NCI-H526 (cell line): ENCODE measurements around the gene KCNMA1.

Source experiments
- DNase-seq, 2 experiments: peaks; one replicate each; lab custom pipeline; 2025; lab: John Stamatoyannopoulos, UW

KCNMA1 gene

DNA sequence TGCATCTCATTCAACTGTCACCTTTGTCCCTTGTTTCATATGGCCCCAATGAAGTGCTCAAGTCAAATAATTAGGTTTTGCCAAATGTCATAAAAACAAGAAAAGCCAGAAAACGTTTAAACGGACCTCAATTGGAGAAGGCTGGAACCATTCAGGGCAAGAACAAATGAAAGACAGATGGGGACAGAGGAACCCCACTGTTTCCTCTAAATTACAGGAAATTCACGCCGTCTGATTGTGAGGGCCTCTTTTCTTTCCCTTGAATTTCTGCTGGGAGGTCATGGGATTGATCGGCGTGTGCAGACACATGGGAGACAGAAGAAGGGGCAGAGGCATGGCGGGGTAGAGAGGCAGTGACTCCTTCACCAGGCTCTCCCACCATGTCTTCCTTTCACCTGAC, 656.4 kb downstream of the KCNMA1 start:
- no peak for DNase-seq

DNA sequence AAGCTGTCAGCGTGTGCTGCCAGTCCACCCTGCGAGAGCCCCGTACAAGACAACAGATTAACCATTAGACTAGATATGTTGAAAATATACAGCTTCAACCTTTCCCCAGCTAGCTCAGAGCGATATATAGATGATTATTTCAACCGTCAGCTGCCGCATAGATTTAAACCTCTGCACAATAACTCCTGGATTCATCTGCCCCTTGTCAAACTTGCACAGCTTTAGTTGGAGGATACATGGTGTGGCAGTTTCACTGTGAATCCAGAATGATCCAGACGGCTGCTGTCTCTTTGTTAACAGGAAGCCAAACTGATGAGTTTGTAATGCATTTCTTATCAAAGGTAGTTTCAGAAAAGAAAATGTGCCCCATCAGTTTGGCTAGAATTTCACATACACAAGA, 659.7 kb downstream of the KCNMA1 start:
- no peak for DNase-seq

DNA sequence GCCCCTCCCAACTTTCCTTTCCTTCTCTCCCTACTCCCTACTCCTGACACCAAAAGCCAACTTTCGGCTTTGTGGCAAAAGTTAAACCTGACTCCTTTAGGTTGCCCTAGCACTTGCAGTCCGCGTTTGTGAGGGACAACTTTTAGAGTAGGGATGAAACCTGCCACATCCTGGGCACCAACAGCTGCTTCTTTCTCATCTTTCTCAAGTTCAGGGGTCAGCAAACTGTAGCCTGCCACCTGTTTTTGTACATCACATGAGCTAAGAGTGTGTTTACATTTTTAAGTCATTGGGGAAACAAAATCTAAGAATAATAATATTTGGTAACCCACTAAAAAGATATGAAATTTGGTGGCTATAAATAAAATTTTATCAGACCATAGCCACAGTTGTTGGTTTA, 660.6 kb downstream of the KCNMA1 start:
- no peak for DNase-seq

DNA sequence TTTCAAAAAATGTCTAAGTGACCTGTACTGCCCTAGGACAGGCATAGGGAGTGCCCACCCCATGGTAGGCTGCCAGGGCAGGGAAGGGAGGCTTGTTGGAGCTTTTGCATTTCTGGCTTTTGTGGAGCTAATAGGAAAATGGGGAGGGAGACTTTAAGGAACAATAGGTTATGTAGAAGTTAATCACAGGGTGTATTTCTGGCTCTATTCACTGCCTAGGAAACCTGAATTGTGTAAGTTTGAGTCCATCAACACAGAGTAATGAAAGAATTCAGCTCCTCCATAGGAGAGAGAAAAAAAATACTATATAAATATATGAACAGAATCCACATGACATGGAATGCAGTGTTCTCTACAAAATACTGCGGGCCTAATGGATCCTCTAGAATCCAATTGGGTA, 661.5 kb downstream of the KCNMA1 start:
- no peak for DNase-seq

DNA sequence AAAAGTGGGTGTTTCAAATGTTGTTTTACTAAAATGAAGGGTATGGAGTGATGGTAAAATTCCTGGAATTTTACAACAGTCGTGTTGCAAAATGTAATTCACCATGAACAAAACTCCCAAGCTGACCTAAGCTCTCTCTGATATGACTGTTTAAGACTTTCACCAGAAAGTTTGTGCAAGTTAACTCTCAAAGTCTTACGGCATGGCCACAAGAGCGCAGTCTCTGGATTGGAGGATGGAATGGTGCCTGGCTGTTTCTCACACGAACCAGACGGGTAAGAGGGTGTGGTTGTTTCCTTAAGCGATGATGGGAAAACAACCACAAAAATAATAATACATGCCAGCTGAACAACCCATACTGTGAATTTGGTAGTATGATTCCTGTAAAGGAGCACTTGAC, 662.5 kb downstream of the KCNMA1 start:
- no peak for DNase-seq

DNA sequence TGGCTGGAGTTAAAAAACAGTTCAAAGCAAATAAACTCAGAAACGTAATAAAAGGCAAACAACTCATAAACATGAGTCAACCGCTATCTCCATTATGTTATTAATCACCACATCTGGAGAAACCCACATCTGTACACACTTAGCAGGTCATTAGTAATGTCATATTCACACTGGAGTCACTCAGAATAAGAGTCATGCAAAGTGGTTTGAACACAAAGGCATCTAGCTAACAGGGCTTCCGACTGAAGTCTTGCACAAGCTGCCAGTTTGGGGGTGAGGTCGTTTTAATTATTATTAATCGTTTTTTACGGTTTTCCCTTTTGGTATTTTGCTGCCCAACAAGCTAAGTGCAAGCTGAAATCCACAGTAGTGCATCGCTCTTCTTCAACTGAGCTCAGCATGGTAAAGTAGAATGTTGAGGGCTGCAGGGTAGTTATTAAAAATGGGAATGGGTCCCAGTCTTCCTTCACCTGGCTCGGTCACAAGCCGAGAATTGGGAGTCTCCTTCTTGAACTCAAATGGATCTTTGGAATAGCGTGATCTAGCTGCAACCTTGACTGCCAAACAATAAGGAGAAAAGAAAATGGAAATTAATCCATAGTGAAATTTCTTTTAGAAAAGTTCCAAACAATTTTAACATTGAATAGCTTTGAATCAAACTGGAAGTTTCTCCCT, 663.5 kb downstream of the KCNMA1 start:
- no peak for DNase-seq

DNA sequence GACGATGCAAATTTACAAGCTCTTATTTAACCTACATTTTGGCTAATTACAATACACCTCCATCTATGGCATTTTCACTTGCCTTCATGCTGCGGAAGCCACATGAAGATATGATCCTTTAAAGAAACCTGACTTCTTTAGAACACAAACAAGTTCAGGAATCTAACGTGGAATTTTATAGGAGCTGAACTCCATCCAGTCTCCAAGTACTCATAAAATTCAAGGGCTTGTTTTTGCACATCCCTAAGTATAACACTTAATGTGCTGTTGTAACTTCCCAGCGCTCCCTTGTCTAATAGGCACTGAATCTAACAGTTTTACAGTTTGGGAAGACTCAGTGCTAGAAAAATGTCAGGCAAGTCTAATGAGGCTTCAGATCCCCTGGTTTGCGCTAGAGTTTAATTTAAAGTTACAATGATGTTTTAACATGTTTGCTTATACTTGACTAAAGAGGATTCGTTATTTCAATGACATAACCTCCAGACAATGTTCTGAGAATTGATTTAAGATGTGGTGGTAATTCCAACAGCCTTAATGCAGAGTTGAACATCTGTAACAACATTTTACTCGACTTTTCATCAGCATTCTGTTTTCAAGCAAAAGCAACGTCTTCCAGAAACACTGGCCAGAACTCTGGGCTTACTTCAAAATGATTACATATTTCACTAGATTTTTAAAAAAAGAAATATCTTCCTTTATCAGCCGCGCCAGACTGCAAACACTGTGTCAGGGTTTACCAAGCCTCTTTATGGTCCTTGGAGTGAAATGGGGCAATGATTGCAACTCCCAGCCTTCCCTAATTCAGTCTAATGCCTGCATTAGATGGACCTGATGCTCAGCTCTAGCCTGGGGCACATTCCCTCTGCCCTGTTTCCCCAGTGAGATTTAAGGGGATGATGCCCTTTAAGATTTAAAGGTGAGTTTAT, 664.3 kb downstream of the KCNMA1 start:
- no peak for DNase-seq

DNA sequence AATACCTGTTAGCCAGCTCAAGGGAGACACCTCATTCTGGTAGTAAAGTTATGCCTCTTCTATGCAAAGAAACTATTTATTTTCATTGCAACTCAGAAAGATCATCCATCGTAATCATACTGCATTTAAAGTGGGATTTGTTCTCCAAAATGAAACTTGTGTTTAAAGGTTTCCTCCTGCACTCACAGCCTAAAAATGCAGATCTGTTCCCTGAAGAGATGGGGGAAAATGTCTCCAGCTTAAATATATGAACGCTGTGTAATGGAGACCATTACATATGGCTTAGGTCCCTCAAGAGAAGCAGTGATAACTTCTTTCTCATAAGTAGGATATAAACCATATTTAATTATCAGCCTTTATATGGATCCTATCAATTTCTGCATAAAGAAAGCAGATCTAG, 665.1 kb downstream of the KCNMA1 start:
- DNase-seq, result no peak

DNA sequence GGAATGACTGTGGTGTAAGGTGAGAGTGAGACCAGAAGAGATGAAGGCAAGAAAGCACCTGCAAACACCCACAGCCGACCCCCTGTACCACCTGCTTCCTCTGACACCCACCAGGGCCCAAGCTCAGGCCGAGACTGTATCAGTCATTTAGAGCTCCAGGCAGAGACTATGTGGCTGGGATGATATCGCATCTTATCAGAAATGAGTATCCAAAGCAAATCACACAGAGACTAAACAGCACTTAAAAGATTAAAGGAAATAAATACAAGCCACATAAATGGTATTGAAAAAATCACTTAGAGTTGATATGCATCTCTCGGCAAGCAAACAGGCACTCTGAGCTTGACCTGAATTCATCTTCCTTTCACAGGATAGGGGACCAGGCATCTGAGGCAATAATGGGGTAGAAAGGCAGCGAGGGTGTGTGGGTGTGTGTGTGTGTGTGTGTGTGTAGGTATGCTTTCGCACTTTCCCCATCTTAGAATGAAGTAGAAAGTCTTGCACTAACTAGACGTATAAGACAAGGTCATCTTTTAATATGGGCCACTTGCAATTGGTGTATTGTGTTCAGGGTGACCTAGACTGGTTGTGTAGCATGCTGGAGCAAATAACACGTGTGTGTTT, 665.9 kb downstream of the KCNMA1 start:
- DNase-seq, result no peak

DNA sequence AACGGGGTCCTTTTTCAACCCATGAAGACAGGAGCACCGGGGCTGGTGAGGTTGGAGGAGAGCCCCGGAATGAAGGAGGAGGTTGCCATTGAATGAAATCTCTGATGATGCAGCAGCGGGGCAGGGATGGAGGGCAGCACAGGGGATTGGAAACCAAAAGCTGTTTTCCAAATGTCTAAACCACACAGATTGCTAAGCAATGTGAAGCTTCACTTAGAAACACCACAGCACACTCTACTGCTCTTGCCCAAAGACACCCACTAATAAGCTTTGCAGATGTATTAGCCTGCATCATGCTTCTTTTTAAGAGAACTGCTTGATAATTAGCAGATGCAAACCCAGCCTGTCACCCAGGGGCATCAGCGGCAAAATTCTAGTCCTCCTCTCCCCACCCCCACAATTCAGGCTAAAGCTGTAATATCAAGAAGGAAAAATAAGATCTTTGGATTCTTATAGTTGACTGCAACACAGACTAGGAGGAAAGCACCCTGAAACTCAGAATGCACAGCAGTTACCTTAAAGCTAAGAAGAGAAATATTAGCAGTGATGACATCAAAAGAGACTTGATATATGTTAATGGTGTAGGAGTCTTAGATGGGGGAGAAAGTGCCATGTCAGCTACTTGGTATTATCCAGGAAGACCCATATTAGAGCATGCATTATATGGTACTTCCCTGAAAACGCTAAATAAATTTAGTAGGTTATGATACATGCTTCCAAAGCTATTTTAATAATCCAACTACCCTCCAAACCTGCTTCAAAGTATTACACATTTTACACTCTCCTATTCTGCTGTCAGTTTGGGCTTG, 666.7 kb downstream of the KCNMA1 start:
- DNase-seq, result no peak

DNA sequence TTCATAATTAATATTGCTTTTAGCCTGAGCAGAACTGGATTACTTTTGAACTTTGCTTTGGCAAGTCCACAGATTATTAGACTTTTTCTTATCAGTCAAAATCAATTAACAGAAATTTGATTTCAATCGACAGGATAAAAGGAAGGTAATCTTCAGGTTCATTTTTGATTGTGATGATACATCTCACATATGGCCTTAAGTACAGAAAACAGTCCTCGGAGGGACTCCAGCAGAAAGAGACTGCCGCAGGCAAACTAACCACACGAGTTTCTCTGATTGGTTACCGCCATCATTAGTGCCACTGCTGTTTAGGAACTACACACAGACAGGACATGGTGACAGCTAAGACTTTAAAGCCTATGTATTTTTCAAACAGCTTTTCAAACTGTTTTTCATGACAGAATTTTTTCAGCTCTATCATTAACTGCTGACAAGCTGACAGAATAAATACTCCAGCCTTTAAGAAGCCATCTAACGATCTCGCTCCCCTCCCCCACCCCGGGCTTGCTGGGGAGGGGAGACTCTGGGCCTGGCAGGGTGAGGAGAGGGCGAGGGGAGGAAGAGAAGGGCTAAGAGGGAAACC, 668.2 kb downstream of the KCNMA1 start:
- no peak for DNase-seq

DNA sequence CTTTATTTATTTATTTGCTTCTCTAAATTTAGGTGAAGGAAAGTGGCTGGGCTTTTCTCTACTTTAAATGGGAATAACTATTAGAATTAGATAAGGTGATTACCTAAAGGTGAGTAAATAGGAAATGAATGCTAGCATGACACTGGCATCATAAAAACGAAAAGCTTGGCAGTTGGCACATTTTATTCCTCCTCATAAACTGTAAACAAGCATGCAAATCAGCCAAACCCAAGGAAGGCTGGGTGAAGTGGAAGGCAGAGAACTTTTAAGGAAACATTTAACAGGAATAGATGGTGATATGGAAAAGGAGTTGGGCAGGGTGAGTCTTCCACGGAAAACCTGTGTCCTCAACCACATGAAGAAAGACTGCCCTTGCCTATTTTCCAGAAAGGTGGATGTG, 669.1 kb downstream of the KCNMA1 start:
- peak; percentile 40 to 57 for DNase-seq

DNA sequence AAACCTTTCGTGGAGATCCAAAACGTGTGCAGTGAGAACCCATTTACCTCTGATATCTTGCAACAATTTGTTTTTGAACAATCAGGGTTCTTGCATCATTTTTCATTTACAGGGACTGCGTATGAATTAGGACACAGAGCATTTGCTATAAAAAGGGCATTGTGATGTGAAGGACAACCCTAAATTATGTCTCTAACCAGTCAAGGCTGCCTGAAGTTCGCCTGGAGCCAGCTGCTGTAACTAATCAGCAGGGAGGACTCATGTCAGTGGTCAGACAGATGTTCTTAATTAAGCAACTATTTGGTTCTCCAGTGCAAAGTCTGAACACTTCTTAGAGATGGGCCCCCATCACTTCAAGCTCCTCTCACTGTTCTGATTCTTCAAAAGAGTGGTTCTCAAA, 674.8 kb downstream of the KCNMA1 start:
- no peak for DNase-seq

DNA sequence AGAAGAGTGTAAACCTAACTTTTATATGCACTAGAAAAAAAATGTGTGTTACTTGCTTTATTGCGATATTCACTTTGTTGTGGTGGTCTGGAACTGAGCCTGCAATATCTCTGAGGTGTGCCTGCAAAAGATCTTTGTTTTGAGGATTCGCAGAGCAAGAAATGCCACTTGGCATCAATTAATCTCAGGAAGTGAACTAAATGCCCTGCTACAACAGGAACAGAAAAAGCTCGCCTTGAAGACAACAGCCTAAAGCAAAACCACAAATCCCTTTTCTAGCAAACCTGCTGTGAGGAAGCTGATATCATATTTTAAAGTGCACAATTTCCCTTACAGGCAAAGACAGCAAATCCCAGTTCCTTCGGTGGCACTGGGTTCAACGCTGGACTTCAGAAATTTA, 675.8 kb downstream of the KCNMA1 start:
- DNase-seq, result no peak

DNA sequence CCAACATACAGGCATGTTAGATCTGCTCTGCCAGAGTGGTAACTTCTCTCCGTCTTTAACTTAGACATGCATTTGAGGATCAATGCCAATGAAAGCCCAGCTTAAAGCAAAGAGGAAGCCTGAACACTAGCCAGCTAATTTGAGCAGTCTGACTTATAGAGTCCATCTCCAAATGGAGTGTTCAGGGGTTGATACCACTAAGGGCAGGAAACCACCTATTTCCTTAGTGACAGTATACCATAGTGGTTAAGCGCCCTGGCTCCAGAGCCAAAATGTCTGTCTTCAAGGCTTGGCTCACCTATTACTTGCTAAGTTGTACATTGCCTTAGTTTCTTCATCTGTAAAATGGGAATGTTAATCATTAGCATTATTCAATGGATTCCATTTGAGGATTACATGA, 678.5 kb downstream of the KCNMA1 start:
- DNase-seq, result no peak

DNA sequence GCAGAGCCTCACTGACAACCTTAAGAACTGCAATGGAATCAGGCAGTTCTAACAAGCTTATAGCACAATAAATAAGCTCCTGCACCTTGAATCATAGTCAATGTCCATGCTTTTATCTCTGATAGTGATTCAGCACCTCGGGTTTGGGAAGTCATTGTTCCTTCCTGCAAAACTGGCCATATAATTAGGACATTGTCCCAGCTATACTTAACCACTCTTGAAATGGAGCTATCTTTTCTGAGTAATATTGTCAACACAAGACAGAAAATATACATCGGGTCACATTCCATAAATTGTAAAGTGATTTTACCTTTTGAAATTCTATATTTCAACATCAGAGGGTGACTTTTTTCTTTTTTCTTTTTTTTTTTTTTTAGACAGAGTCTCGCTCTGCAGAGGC, 682.8 kb downstream of the KCNMA1 start:
- DNase-seq, result no peak

DNA sequence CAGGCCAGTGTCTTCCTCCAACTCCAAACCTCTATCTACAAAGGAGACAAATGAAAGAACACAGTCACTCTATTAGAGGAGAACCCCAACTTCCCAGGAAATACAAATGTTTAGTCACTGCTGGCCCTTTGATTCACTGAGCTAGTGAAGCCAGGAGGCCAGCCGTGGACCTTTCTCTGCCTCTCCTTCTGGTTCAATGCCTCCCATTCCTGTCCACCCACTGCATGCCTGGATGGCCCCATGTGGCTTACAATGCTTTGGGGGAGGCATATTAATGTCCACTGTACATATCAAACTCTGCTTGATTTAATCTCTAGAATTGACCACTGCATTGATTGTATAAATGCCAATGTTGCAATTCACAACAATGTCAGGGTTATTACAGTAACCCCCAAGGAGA, 687.3 kb downstream of the KCNMA1 start:
- no peak for DNase-seq

DNA sequence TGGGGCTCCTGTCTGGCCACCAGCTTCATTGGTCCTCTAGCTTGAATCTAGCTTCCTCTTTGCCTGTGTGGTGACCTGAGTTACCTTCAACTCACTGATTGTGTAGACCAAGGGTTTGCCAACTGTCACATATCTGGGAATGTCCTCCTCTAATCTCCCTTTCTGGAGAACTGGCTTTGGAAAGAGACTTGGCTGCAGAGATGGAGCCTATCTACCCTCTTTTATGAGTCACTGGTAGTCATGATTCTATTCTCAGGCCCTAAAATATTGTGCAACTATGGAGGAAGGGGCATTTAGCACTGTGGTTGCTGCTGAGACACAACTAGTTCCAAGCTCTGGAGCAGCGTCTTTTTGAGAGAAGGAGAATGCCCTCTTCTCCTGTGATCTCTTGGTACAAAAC, 691.3 kb downstream of the KCNMA1 start:
- no peak for DNase-seq

DNA sequence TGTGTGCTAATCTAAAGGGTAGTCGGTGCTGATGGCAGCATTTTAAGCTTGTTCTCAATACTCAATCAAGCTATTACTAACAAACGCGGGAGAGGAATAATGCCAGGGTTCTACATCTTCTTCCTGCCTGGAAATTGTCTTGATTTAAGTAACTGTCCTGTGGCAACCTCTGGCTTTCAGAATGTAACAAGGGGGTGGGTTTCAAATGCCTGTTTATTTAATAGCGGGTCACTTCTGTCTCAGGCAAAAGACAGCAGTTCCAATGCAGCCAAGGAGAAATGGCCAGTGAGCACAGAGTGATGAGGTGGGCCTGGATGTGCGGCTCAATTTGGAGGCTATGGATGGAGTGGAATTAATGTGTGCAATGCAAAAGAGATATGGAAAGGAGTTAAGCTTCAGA, 692.4 kb downstream of the KCNMA1 start:
- no peak for DNase-seq

DNA sequence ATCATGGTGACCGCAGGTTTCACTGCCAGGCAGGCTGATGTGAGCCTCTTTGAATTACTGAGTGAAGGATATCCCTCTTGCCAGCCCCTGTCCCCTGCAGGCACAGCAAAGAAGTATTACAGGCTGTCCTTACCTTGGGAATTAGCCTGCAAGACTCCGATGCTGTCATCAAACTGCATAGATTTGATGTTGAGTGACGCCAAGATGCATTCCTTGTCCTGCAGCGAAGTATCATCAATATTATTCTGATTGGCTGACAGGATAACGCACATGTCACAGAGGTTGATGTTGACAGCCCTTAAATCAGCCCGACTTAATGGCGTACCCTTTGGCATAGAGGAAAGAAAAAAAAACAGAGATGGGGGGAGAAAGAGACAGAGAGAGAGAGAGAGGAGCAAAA, 693.0 kb downstream of the KCNMA1 start:
- DNase-seq, result no peak

DNA sequence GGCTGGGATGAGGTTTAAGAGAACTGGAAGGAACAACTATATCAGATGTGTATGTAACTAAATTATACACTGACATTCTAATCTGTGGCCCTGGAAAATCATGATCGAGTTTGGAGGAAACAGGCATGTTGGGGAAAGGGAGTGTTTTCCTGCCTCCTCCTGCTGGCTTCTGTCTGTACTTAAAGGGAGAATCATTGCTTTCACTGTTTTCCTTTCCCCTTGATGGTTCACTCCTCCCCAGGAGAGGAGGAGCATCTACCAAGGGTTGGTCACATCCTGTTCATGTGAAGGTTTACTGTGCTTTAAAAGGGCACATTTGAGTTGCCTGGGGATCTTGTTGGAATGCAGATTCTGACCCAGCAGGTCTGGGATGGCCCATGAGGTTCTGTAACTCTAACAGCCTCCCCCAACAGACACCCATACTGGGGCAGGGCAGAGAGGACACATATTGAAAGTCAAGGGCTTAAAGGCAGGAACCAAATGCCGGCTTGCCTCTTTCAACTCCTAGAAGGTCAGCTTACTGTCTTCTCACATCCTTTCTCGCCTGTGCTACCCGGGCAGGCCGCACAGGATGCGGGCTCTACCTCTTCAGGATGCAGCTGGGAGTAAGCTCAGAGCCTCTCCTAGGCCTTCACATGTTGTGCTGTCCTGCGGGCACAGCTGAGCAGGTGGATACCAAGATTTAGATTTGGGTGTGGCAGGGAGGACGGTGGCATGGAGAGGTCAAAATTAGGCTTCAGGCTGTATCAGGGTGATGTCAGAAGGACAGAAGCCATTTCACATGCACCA, 694.8 kb downstream of the KCNMA1 start:
- no peak for DNase-seq
